Fibroblast of lung (primary cell): ENCODE measurements around the gene RNFT1.
"Not testable (repeated sequence)": the region's sequence is repeated elsewhere in the genome, so short reads cannot be mapped to it uniquely, and the experiment has no call there.

Experiments used
- EZH2 ChIP-seq: IDR thresholded peaks from 2 replicates; pipeline ENCODE4 v1.5.1; 2012; ENCODE audit warnings: low read length, control low read depth, mild to moderate bottlenecking; ENCODE audit errors: missing control alignments
- TF ChIP-seq, protein P1 (sequence below), 2 donors: IDR thresholded peaks in 1 of 2; conservative IDR thresholded peaks in 1 of 2; 1 replicate in 1 of 2; 2 replicates in 1 of 2; pipeline ENCODE4 v1.5.1; 2011 to 2012; ENCODE audit warnings: low read length in 2 of 2, control low read depth in 1 of 2, inconsistent platforms in 1 of 2, low read depth in 1 of 2, mild to moderate bottlenecking in 1 of 2

DNA sequence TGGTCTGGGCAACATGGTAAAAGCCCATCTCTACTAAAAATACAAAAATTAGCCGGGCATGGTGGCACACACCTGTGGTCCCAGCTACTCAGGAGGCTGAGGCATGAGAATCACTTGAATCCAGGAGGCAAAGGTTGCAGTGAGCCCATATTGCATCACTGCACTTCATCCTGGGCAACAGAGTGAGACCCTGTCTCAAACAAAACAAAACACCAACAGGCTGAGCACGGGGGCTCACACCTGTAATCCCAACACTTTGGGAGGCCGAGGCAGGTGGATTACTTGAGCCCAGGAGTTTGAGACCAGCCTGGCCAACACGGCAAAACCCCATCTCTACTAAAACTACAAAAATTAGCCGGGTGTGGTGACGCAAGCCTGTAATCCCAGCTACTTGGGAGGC lies 10.6 kb upstream of the RNFT1 start:
- TF ChIP-seq, protein P1, sequence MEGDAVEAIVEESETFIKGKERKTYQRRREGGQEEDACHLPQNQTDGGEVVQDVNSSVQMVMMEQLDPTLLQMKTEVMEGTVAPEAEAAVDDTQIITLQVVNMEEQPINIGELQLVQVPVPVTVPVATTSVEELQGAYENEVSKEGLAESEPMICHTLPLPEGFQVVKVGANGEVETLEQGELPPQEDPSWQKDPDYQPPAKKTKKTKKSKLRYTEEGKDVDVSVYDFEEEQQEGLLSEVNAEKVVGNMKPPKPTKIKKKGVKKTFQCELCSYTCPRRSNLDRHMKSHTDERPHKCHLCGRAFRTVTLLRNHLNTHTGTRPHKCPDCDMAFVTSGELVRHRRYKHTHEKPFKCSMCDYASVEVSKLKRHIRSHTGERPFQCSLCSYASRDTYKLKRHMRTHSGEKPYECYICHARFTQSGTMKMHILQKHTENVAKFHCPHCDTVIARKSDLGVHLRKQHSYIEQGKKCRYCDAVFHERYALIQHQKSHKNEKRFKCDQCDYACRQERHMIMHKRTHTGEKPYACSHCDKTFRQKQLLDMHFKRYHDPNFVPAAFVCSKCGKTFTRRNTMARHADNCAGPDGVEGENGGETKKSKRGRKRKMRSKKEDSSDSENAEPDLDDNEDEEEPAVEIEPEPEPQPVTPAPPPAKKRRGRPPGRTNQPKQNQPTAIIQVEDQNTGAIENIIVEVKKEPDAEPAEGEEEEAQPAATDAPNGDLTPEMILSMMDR (conservative IDR thresholded peaks at IDR 0.05 in 1 of 2, IDR thresholded peaks at IDR 0.05 in 1 of 2; ENCODE audit: low read depth in 1 of 2, low read length in 2 of 2), result not testable (repeated sequence)
- TF ChIP-seq EZH2, result not testable (repeated sequence)
